Panc1 (cell line): ENCODE measurements around the gene KANK4. TPM values are rescaled to one million over a fixed set of nuclear protein-coding genes. Genes with fewer than 3 reads are reported as not detected.

Experiments used
- ATAC-seq: fragments of 200-7000 bp; cut with Tn5 transposase; 2 replicates; pipeline ENCODE4 v1.9.1; 2020; ENCODE audit warnings: mild to moderate bottlenecking, moderate library complexity
- BruUV-seq: library from RNA; stranded (reverse); fragments of 400-500 nt; replicated peaks from 2 replicates; lab custom pipeline; 2021; lab: Mats Ljungman, UMichigan
- CTCF ChIA-PET: fragments of 300-600 bp; sonication (Branson Sonifier 250); formaldehyde crosslinking; loops from one replicate; lab custom pipeline; 2022; ENCODE audit warnings: antibody characterized with exemption; lab: Charles Lee
- POLR2A ChIA-PET: fragments of 300-600 bp; sonication (Branson Sonifier 250); formaldehyde crosslinking; loops from one replicate; lab custom pipeline; 2022; ENCODE audit warnings: antibody characterized with exemption; lab: Charles Lee
- DNase-seq: peaks from one replicate; pipeline ENCODE4 v3.0.0-alpha.2; 2010; ENCODE audit warnings: low read depth, low spot score
- H3K27ac ChIP-seq: 2 replicates; pipeline ENCODE4 v1.5.1; 2011; ENCODE audit warnings: mild to moderate bottlenecking, low read length, inconsistent platforms
- H3K27me3 ChIP-seq: fragments of 200-500 bp; sonication (Bioruptor generic); 2 replicates; pipeline ENCODE4 v1.6.0; 2014; ENCODE audit warnings: low read length, inconsistent platforms; ENCODE audit not compliant: control insufficient read depth, insufficient read depth
- H3K36me3 ChIP-seq: fragments of 200-500 bp; sonication (Bioruptor generic); 2 replicates; pipeline ENCODE4 v1.5.1; 2014; ENCODE audit warnings: inconsistent platforms, mild to moderate bottlenecking, low read length, moderate library complexity; ENCODE audit not compliant: control insufficient read depth, insufficient read depth
- H3K4me1 ChIP-seq: 2 replicates; pipeline ENCODE4 v1.5.1; 2011; ENCODE audit warnings: inconsistent platforms, mild to moderate bottlenecking, low read length, moderate library complexity; ENCODE audit not compliant: control insufficient read depth, insufficient read depth
- H3K4me3 ChIP-seq, 2 experiments: 2 replicates each; pipeline ENCODE4 v1.5.1; 2011 to 2012; ENCODE audit warnings: low read depth in 2 of 2, low read length in 2 of 2, mild to moderate bottlenecking in 2 of 2, inconsistent platforms in 1 of 2, moderate library complexity in 1 of 2
- H3K9me3 ChIP-seq: fragments of 200-500 bp; sonication (Bioruptor generic); 2 replicates; pipeline ENCODE4 v1.5.1; 2014; ENCODE audit warnings: low read depth, mild to moderate bottlenecking, inconsistent platforms, low read length, moderate library complexity; ENCODE audit not compliant: control insufficient read depth, insufficient read depth
- CTCF ChIP-seq: fragments of 450-650 bp; IDR thresholded peaks from 2 replicates; pipeline ENCODE4 v1.5.1; 2017; ENCODE audit warnings: mild to moderate bottlenecking
- POLR2AphosphoS5 ChIP-seq: IDR thresholded peaks from 2 replicates; pipeline ENCODE4 v1.6.1; 2012; ENCODE audit warnings: mild to moderate bottlenecking, low read depth, low read length, moderate library complexity
- REST ChIP-seq, 2 experiments: IDR thresholded peaks; 2 replicates each; pipeline ENCODE4 v1.6.1; 2011 to 2012; ENCODE audit warnings: low read depth in 2 of 2, control low read depth in 1 of 2, low read length in 1 of 2, mild to moderate bottlenecking in 1 of 2, moderate library complexity in 1 of 2; ENCODE audit not compliant: insufficient read depth in 1 of 2
- SIN3A ChIP-seq: IDR thresholded peaks from 2 replicates; pipeline ENCODE4 v1.6.1; 2012; ENCODE audit warnings: low read depth, mild to moderate bottlenecking, low read length, moderate library complexity, borderline replicate concordance; ENCODE audit not compliant: insufficient read depth
- TCF7L2 ChIP-seq: IDR thresholded peaks from 2 replicates; pipeline ENCODE4 v1.6.1; 2011; ENCODE audit warnings: mild to moderate bottlenecking, low read depth, low read length, inconsistent platforms
- in situ Hi-C: cut with HindIII; loops from 2 replicates; pipeline ENCODE4 v1.10.0; 2016; ENCODE audit warnings: low sequenced_read_pairs, low pct_unique_long_range_greater_than_20kb
- intact Hi-C: fragments of 100-400 bp; cut with micrococcal nuclease; formaldehyde crosslinking; loops from one replicate; pipeline ENCODE4 v1.10.0; 2022; ENCODE audit not compliant: unreplicated experiment
- total RNA-seq: library from RNA; stranded (reverse); gene quantifications from one replicate; pipeline ENCODE4 v1.2.1, GENCODE V29; 2021; ENCODE audit not compliant: unreplicated experiment

Gene KANK4
- total RNA-seq, 1 experiment from 2014 or later: 0.18 TPM

GRCh38 chr1:62281922-62282555 is 37.2 kb downstream of the KANK4 start:
- CTCF ChIA-PET: interaction anchor here (0.6 kb wide), 1 partner anchor 21 kb away, joined by 3 read pairs; no protein-coding TSS in a partner anchor
- POLR2A ChIA-PET: no interaction called here
- no peak for DNase-seq

GRCh38 chr1:62280960-62281465 is 38.2 kb downstream of the KANK4 start:
- Histone ChIP-seq H3K4me3 (no peak overlapping the region), H3K4me1 (no peaks in the 10 kb centered on the region; the same call in 1 of the 2 replicates), H3K27me3 (peaks cover 11% of the 10 kb centered on the region), H3K9me3 (no peaks in the 10 kb centered on the region), H3K27ac (no peak overlapping the region), H3K36me3 (no peaks in the 10 kb centered on the region)
- in situ Hi-C loops: no loop called here
- intact Hi-C loops: no loop called here
- no peak for TF ChIP-seq SIN3A
- no peak for TF ChIP-seq TCF7L2
- TF ChIP-seq REST (IDR thresholded peaks at IDR 0.05; ENCODE audit: insufficient read depth in 1 of 2, low read depth in 2 of 2, low read length in 1 of 2): no peak
- TF ChIP-seq CTCF: no peak
- no peak for TF ChIP-seq POLR2AphosphoS5
- no TSS peak for BruUV-seq
- ChIA-PET POLR2A (no interaction called here), CTCF (interaction anchor here (0.5 kb wide), 1 partner anchor 138 kb away, joined by 3 read pairs; no protein-coding TSS in a partner anchor)
- DNase-seq (no peak), ATAC-seq (no peak)

More at GRCh38 chr1:62281922-62282555, 37.2 kb downstream of the KANK4 start:
- H3K27ac ChIP-seq: no peak overlapping the region
- no TSS peak for BruUV-seq
- peaks cover 5% of the 10 kb centered on the region for H3K4me1 ChIP-seq
- in situ Hi-C loops (no loop called here), intact Hi-C loops (no loop called here)
- TF ChIP-seq CTCF (no peak), POLR2AphosphoS5 (no peak), SIN3A (no peak), REST (IDR thresholded peaks at IDR 0.05; ENCODE audit: insufficient read depth in 1 of 2, low read depth in 2 of 2, low read length in 1 of 2) (no peak), TCF7L2 (no peak)
- no peak overlapping the region for H3K4me3 ChIP-seq
- H3K27me3 ChIP-seq: peaks cover 17% of the 10 kb centered on the region
- H3K9me3 ChIP-seq: no peaks in the 10 kb centered on the region
- no peaks in the 10 kb centered on the region for H3K36me3 ChIP-seq
- no peak for ATAC-seq
